IPS DF 19.7 (cell line): ENCODE data around the gene IGFL2.

Source experiments
- DNase-seq: peaks from one replicate; pipeline ENCODE4 v3.0.0-alpha.2; 2013; ENCODE audit warnings: low read depth, low spot score

The IGFL2 gene

GRCh38 chr19:46209051-46209450 lies 61.0 kb downstream of the IGFL2 start:
- DNase-seq, result no peak

- DNase-seq, result no peak
Measured at GRCh38 chr19:46209472-46209871, 61.4 kb downstream of the IGFL2 start.

- no peak for DNase-seq
Measured at GRCh38 chr19:46210669-46211068, 62.6 kb downstream of the IGFL2 start.
